ENCODE data around the gene FBXO30.

Gene FBXO30, protein sequence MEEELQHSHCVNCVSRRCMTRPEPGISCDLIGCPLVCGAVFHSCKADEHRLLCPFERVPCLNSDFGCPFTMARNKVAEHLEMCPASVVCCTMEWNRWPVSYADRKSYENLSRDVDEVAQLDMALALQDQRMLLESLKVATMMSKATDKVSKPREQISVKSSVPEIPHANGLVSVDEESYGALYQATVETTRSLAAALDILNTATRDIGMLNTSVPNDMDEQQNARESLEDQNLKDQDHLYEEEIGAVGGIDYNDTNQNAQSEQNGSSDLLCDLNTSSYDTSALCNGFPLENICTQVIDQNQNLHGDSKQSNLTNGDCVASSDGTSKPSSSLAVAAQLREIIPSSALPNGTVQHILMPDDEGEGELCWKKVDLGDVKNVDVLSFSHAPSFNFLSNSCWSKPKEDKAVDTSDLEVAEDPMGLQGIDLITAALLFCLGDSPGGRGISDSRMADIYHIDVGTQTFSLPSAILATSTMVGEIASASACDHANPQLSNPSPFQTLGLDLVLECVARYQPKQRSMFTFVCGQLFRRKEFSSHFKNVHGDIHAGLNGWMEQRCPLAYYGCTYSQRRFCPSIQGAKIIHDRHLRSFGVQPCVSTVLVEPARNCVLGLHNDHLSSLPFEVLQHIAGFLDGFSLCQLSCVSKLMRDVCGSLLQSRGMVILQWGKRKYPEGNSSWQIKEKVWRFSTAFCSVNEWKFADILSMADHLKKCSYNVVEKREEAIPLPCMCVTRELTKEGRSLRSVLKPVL

DNA sequence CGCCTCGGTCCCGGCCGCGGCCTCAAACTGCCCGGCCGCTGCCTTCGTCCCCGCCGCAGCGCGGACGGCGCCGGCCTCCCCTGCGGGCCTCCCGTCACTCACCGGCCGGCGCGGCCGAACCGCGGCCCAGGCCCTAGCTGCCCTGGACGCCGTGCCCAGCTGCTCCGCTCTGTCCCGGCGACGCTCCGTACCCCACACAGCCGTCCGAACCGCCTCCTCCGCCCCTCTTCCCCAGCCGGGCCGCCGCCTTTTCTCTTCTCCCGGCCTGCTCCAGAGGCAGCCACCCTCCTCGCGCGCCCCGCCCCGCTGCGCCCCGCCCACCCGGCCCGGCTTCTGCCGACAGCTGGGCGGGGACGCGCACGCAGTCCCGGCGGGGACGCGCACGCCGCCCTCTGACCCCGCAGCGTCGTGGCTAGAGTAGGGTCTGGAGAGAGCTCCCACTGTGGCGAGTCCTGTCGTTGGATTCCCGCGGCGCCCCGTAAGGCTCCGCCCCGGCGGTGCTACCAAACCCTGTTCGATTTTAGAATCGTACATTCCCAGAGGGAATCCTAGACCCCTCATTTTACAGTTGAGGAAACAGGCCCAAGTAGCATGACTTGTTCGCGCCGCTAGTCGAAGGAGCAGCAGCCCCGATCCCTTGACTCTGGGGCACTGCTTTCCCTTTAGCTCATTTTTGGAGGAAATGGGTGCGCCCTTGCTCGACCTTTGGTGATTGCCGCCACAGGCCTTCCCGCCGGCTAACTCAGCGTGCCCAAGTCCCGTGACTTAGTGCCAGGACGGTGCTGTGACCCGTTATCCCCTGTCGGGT, at the start of gene FBXO30:
TSS of gene FBXO30 (minus strand) at position 295 of the 808 bp plus-strand sequence. CDS start 8,390 bp downstream, outside the sequence.
- DNase-seq = peak; percentile 95

DNA sequence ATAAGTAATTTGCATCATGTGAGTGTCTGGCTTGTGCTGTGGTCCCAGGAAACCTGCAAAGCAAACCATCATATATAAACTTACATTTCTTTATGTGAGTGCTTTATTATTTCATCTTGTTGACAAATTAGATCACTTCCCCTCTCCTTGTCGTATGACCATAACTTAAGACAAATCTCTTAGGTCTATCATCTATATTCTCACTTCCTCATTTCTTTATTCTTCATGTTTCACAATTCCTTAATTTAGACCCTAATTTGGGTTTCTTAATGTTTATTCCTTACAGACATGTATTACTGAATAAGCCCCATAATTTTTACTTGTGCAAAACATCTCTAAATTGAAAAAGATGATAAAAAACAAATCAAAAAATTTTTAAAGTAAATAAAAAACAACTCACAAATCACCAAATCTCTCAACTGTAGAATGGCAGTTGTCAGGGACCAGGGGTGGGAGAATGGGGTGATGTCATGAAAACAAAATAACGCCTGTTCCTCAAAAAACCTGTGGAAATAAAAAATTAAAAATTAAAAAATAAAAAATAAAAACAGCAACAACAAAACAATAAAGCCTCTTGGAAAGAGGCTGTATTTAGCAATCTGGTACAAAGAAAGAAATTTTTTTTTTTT, 49.5 kb upstream of the FBXO30 start:
- DNase-seq = no peak

DNA sequence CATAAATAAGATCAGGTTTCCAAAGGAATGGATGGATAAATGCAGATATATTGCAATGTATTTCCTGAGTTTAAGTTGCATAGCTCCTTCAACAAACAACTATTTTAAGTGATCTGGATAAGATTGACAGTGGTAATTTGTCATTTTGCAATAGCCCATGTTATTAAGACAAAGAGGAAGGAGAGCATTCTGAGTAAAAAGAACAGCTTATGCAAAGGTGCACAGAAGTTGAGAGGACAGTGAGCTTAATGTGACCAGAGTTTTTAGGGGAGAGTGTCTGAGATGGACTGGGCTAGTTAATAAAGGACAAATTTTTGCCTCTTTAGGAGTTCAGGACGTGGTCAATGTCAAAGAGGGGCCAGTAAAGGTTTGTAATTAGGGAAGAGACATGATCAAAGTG, 48.8 kb upstream of the FBXO30 start:
- no peak for DNase-seq

DNA sequence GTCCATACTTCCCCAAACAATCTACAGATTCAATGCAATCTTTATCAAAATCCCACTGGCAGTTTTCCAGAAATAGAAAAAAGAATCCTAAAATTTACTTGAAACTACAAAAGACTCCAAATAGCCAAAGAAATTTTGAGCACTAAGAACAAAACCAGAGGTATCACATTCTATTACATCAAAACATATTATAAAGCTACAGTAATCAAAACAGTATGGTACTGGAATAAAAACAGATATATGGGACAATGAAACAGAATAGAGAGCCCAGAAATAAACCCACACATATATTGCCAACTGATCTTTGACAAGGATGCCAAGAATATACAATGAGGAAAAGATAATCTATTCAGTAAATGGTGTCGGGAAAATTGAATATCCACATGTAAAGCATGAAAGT, 46.0 kb upstream of the FBXO30 start:
- DNase-seq = no peak

DNA sequence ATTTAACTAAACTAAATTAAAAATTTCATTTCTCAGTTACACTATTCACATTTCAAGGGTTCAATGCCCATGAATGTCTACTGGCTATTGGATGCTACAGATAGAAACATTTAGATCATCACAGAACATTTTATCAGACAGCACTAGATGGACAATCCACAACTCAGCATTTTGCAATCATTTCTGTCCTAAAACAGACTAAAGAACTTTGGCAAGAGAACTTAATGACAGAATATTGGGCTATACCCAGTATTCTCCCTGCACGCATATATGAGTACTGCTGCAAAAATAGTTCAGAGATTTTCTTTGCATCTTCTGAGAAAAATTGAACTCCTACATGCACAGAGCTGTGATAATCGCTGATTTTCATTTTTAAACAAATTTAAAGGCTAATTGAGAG, 36.1 kb upstream of the FBXO30 start:
- DNase-seq = no peak

DNA sequence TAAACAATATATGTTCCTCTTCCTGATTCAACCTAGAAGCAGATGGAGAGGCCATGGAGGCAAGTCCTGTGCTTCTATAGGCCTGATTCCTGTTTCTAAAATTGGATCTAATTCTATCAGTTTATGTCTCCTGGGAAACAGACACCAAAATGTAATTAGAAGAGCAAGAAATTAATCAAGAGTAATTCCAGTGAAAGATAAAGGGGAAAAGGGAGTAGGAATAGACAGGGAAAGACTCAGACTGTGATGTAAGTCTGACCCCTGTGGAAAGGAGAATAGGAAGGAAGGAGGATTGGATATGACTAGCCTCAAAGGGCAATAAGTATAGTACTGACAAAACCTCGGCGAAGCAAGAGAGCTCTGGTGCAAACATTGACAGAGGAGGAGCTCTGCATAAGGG, 33.9 kb upstream of the FBXO30 start:
- DNase-seq = no peak

DNA sequence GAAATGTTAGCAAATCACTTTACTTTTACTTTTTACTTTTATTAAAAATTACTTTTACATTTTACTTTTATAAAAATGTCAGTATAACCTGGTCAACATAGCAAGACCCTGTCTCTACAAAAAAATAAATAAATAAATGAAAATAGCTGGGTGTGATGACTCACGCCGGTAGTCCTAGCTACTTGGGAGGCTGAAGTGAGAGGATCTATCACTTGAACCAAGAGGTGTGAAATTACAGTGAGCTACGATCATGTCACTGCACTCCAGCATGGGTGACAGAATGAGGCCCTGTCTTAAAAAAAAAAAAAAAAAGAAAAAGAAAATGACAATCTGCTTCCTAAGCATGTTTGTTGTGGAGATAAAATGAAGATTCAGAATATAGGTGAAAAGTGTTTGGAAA, 31.0 kb upstream of the FBXO30 start:
- DNase-seq = no peak

DNA sequence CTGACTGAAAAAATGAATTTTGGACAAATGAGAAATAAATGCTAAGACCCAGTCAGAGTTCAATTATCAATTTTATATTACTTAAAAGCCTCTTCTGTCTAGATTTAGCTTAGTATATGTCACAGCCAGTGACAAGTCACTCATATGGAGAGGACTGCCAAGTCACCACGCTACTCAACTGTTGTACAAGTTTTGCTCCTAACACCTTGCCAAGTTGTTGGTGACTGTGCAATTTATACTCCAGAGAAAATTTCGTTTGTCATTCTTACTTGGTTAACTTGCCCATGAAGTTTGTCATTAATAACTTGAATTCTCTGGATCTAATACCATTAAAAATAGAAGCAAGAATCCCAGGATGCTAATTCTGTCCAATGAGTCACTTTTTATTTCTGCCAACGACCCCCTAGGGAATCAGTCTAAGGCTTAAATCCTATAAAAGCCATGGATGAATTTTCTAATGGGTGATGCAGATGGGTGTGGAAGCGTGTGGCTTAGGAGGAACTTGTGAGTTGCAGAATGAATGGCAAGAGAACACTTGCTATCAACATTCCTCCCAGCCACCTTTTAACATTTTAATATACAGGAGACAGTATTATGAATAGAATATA, 30.4 kb upstream of the FBXO30 start:
- no peak for DNase-seq

DNA sequence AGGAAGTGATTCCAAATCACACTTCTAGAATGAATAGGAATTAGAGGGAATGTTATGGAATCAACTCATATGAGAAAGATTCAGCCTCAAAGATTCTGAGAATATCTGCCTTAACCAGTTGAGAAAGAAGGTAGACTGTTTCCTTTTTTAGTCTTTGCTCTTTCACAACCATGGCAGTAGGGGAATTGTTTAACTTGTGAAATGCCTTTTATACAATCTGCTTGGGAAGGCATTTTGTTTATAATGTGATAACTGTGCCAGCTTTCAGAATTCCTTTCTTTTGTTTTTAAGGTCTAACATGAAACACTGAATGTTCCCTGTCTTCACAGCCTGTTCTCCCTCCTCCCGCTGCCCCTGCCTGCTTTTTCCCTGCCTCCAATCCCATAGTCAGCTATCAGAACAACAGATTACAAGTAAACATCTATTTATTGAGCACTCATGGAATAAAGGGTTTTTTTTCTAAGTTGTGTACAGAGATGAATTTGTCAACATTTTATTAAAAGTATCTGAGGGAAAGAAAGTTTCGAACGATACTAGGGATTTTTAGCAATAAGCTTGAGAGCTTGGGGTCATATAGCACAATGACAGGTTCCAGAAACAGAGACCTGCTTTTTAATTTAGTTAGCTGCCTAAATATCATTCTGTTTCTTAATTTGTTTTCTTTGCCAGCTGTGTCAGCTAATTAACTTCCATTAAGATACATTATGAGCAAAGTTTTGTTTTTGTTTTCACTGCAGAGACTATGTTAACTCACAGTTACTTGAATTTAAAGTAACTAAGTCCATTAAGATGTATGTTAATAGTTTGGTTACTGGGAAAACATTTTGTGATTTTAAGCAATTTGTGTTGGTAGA, 28.3 kb upstream of the FBXO30 start:
- no peak for DNase-seq

DNA sequence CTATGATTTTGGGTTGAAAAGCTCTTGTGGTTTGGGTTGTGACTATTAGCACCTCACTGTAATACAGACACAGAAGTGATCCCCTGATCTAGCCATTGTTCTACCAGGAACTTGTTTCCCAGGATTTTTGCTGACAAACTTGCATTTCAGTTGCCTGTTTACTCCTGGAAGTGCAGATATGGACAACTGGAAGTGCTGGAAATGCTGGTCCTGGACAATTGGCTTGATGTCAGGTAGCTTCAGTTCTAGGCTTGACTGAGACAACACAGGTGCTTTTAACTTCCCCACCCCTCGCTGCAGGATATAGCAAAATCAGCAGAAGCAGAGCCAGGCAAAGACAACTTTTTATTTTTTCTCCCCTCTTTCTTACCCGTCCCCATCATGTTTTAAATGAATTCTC, 27.1 kb upstream of the FBXO30 start:
- no peak for DNase-seq

DNA sequence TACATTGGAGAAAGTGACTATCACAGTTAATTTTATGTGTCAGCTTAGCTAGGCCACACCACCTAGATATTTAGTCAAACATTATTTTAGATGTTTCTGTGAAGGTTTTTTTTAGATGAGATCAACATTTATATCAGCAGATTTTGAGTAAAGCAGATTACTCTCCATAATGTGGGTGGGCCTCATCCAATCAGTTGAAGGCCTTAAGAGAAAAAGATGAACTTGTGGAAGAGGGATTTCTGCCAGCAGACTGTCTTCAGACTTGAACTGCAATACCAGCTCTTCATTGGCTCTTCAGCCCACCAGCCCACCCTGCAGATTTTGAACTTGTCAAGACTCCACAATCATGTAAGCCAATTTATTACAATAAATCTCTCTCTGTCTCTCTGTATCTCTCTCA, 25.1 kb upstream of the FBXO30 start:
- no peak for DNase-seq

DNA sequence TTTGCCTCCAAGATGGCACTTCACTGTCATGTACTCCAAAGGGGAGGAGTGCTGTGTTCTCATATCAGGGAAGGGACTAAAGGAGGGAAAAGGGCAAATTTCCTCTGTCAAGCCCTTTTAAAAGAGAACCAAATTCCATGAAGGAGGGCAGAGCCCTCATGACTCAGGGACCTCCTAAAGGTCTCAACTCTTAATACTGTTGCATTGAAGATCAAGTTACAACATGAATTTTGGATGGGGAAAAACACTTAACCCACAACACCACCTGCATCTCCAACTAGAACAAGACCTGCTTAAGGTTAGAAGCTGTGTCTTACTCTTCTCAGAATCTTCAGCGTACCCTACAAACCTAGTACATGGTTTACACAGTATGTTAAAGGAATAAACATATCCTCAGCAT, 23.7 kb upstream of the FBXO30 start:
- no peak for DNase-seq

DNA sequence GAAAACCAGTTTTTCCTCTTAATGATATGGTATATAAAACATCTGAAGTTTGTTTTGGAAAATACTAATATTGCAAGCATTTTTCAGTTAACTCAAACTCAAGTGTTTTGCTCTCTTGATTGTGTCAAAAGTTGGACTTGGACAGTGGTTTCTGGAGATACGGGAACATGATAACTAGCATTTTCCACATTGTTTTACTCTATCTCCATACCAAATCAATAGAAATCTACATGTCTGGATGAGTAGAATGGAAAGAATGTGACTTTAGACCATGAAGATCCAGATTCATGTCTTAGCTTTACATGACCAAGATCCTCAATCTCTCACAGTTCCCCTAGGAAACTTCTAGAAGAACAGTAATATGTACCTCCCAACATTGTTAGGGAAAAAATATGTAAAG, 22.2 kb upstream of the FBXO30 start:
- no peak for DNase-seq

DNA sequence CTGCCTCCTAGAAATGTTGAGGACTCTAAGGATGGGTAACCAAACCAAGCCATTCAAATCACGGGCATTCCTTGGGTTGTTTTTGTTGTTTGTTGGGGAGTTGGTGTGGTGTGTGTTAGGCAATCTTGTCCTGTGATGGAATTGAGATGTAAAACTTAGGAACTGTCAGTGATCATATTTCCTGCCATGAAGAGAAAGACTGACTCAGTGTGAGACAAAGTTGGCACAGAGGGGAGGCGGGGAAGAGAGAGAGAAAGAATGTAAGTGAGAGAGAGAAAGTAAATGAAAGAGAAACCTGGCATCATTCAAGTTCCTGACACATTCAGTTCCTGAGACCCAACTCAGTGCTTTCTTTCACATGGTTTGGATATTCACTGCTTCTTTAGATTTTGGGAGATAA, 21.6 kb upstream of the FBXO30 start:
- no peak for DNase-seq

DNA sequence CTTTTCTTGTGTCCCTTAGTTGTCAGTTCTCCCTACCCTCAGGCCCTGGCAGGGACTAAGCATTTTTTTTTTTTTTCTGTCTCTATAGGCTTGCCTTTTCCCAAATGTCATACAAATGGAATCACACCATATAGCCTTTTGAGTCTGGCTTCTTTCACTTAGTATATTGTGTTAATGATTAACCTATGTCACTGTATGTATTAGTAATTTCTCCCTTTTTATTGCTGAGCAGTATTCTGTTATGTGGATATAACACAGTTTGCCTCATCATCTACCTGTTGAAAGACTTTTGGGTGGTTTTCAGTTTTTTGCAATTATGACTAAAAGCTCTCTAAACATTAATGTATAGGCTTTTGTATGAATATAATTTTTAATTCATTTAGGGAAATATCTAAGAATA, 16.0 kb upstream of the FBXO30 start:
- no peak for DNase-seq

DNA sequence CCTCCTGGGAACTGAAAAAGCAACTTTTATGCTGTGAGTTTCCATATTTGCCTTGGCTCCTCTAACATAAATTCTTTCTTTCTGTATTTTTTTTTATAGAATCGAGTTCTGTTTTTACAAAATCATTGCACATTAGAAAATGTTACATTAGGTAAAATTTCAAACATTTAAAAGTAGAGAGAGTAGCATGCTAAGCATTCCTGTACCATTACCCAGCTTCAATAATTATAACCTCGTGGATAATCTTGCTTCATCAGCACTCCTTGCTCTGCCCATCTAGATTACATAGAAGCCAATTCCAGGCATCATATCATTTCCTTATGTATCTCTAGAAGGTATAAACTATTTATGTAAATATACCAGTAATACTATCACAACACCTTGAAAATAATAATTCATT, 15.4 kb upstream of the FBXO30 start:
- no peak for DNase-seq

DNA sequence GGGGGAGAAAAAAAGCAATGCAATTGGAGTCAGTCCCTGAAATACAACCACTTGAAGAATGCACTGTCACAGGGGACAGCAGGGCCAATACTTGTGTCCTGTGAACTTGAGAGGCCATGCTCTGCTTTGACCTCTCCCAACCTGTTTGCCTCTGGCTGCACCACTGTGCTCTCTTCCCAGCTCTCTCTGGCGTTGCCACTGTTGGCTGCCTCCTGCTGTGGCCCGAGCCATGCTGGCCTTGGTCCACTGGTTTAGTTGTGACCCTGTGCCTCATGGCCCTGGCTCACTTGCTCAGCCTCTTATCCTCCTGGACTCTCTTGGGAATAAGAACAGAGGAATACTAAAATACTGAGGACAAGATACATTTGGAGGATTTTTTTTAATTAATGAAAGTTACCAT, 14.5 kb upstream of the FBXO30 start:
- DNase-seq = no peak

DNA sequence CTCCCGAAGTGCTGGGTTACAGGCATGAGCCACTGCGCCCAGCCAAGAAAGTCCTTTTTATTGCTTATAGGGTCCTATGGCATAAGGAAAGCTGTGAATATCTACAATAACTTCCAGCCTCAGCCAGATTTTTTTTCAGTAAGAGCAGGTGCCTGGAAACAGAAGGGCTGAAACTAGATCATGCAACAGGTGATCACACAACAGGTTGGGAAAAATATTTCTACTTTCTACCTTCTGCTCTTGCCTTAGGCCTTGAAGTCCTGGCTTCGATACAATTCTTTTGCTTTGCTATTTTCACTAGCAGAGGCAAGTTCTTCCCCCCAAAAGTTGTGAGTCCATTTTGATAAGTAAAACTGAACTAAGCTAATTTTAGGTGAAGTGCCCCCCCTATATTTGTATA, 9.7 kb upstream of the FBXO30 start:
- no peak for DNase-seq

DNA sequence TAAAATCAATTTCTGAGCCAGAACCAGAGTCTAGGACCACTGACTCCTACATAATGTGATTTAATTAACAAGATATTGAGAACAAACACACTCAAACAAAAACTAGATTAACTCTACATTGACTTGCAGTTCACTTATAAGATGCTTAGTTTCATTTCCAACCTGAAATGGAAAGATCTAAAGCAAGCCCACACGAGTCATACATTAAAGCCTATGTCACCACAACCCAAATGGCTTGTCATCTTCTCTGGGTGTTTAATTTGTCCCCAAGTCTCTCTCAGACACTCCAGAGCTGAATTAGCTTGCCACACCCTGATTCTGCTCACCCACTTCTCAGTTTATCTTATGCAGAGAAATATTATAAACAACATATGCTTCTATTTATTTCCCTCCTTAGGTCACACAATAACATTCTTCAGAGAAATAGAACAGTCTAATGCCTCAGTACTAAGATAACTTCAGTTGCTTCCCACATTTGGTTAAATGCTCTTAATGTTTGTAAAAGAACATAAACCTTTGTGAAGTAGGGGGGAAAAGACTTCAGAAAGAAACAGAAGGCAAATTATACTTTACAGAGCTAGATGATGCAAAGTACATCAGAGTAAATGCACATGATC, 8.8 kb upstream of the FBXO30 start:
- no peak for DNase-seq

DNA sequence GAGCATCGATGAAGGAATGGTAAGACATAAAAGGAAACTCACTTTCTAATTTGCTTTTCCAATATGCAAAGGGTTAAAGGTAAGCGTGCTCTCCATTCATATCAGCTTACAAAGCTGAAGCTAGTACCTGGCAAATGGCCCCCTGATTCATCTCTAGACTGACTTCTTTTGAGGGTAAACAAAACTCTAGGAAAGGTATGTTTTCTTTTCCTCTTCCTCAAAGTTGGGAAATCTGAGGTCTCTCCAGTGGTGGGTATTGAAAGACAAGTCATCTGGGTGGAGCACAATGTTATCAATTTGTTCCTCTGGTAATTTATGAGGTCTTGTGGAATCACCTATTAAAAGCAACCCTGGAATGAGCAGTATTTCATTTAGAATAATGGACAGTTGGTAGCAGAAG, 7.9 kb upstream of the FBXO30 start:
- DNase-seq = no peak

DNA sequence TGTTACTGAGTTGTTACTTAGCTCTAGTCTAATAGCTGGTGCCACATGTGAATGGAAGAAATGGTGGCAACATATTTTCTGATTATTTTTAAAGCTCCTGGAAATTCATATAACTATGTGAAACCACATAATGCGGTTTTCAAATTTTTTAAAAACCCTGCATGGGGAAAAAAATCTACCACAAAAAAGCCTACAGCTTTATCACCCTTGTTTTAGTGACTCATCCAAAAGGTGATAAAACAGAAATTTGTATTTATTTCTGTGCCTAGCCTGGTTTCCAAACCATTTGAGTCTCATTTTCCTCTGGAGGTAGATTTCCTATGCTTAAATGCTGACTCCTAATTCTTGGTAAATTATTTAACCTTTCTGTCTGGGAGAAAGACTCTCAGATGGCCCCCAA, 5.4 kb upstream of the FBXO30 start:
- DNase-seq = no peak
